Suprapubic skin (tissue), 4 donors: ENCODE results near the gene HEYL.

Experiments
- EP300 ChIP-seq: sonication (generic); formaldehyde crosslinking; IDR thresholded peaks from one replicate; pipeline ENCODE4 v1.6.1; 2017; ENCODE audit warnings: antibody characterized with exemption
- POLR2AphosphoS5 ChIP-seq, 3 donors: sonication (generic); formaldehyde crosslinking; IDR thresholded peaks; one replicate each; pipeline ENCODE4 v1.6.1; 2017; ENCODE audit warnings: antibody characterized with exemption in 3 of 3

DNA sequence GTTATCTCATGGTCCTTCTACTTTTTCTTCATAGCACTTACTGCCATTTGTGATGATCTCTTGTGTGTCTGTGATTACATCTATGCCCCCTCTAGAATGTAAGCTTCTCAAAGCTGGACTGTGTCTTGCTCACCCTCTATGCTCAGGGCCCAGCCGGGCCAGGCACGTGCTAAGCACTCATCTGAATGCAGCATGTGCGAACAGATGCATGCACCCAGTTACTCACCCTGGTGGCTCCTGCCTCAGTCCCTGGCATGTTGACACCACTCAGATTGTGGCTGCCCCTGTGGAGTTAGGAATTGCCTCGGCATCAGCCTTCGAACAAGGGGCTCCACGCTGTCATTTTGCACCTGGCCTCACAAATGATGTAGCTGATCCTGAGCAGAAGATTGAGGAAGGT is 43.3 kb downstream of the HEYL start:
- TF ChIP-seq POLR2AphosphoS5 (IDR thresholded peaks at IDR 0.05) (no peak), EP300 (no peak)
